ENCODE measurements around the gene RAB1B.
"Not testable (repeated sequence)": the region's sequence is repeated elsewhere in the genome, so short reads cannot be mapped to it uniquely, and the experiment has no call there.

The RAB1B gene

GRCh38 chr11:66267379-66268243, 828 bp upstream of the RAB1B start:
- peak; percentile 69 to 94 (median 88) for DNase-seq

GRCh38 chr11:66268952-66269905, 790 bp downstream of the RAB1B start:
- peak in 2 of 3 experiments; percentile 58 to 70 for DNase-seq

- no peak for DNase-seq
Observed at GRCh38 chr11:66271816-66272215, 3.4 kb downstream of the RAB1B start.

- no peak for DNase-seq
Observed at GRCh38 chr11:66272596-66272995, 4.2 kb downstream of the RAB1B start.

- DNase-seq = no peak
Observed at GRCh38 chr11:66274219-66274618, 5.8 kb downstream of the RAB1B start.

- DNase-seq = no peak
Observed at GRCh38 chr11:66275396-66275795, 7.0 kb downstream of the RAB1B start.

GRCh38 chr11:66275984-66276612, 7.7 kb downstream of the RAB1B start:
- DNase-seq = no peak

- not testable (repeated sequence) for DNase-seq
Observed at GRCh38 chr11:66276619-66277018, 8.2 kb downstream of the RAB1B start.

GRCh38 chr11:66277064-66277463, 8.6 kb downstream of the RAB1B start:
- not testable (repeated sequence) for DNase-seq

- peak; percentile 70 to 81 (median 77) for DNase-seq
Observed at GRCh38 chr11:66277471-66278362, 9.3 kb downstream of the RAB1B start, which contains the start of gene CNIH2. TSS of gene CNIH2 (plus strand) at chr11:66278175. CDS start at chr11:66278457, 282 bp downstream.

GRCh38 chr11:66278363-66279091, 10.1 kb downstream of the RAB1B start:
- DNase-seq = peak in 2 of 3 experiments; percentile 51 to 76

GRCh38 chr11:66279092-66279734, 10.8 kb downstream of the RAB1B start:
- no peak for DNase-seq

- DNase-seq = peak in 2 of 3 experiments; percentile 27 to 61
Observed at GRCh38 chr11:66280428-66280827, 12.0 kb downstream of the RAB1B start.

GRCh38 chr11:66281001-66281400, 12.6 kb downstream of the RAB1B start:
- no peak for DNase-seq

GRCh38 chr11:66281776-66282467, 13.5 kb downstream of the RAB1B start:
- no peak for DNase-seq

GRCh38 chr11:66282468-66283455, 14.3 kb downstream of the RAB1B start:
- DNase-seq = peak; percentile 98 to 99 (median 99)

- DNase-seq = no peak
Observed at GRCh38 chr11:66283461-66284105, 15.1 kb downstream of the RAB1B start.

- DNase-seq = no peak
Observed at GRCh38 chr11:66284526-66285078, 16.2 kb downstream of the RAB1B start.

Data from NCI-H1417 (cell line).